SK-N-SH treated with all-trans-retinoic acid at 6 μM for 48 hours (cell line): ENCODE measurements around the gene ARHGEF1.

ENCODE experiments used
- ATAC-seq: fragments of 200-7000 bp; cut with Tn5 transposase; 3 replicates; pipeline ENCODE4 v1.9.1; 2020; ENCODE audit warnings: mild to moderate bottlenecking, moderate library complexity
- ARNTL ChIP-seq: fragments of 450-650 bp; formaldehyde crosslinking; IDR thresholded peaks from 2 replicates; pipeline ENCODE4 v1.5.0; 2020; ENCODE audit warnings: low read depth, mild to moderate bottlenecking, moderate library complexity, borderline replicate concordance
- CSDC2 ChIP-seq: fragments of 250-450 bp; sonication (Bioruptor Pico); IDR thresholded peaks from 2 replicates; pipeline ENCODE4 v1.5.0; 2020; ENCODE audit warnings: mild to moderate bottlenecking, moderate library complexity
- ESRRG ChIP-seq: fragments of 250-450 bp; sonication (Bioruptor Pico); IDR thresholded peaks from 2 replicates; pipeline ENCODE4 v1.6.1; 2021; ENCODE audit warnings: mild to moderate bottlenecking
- GLIS3 ChIP-seq: fragments of 250-450 bp; sonication (Bioruptor Pico); IDR thresholded peaks from 2 replicates; pipeline ENCODE4 v1.5.0; 2020; ENCODE audit warnings: mild to moderate bottlenecking, moderate library complexity
- ISL1 ChIP-seq: fragments of 250-450 bp; sonication (Bioruptor Pico); IDR thresholded peaks from 2 replicates; pipeline ENCODE4 v2.1.2; 2022; ENCODE audit warnings: mild to moderate bottlenecking, moderate library complexity
- OSR1 ChIP-seq: fragments of 250-450 bp; sonication (Bioruptor Pico); IDR thresholded peaks from 2 replicates; pipeline ENCODE4 v1.8.0; 2022; ENCODE audit warnings: moderate library complexity, mild to moderate bottlenecking, inconsistent platforms
- PPARA ChIP-seq: fragments of 250-450 bp; sonication (Bioruptor Pico); IDR thresholded peaks from 2 replicates; pipeline ENCODE4 v1.5.0; 2020; ENCODE audit warnings: mild to moderate bottlenecking, borderline replicate concordance
- RARB ChIP-seq: fragments of 250-450 bp; sonication (Bioruptor Pico); IDR thresholded peaks from 2 replicates; pipeline ENCODE4 v1.8.0; 2021; ENCODE audit warnings: mild to moderate bottlenecking, moderate library complexity
- SNAI2 ChIP-seq: fragments of 250-450 bp; sonication (Bioruptor Pico); IDR thresholded peaks from 2 replicates; pipeline ENCODE4 v1.5.0; 2020; ENCODE audit warnings: mild to moderate bottlenecking, moderate library complexity
- TCF4 ChIP-seq: fragments of 250-450 bp; sonication (Bioruptor Pico); IDR thresholded peaks from 2 replicates; pipeline ENCODE4 v1.8.0; 2021; ENCODE audit warnings: mild to moderate bottlenecking, moderate library complexity, borderline replicate concordance
- TOX ChIP-seq: fragments of 250-450 bp; sonication (Bioruptor Pico); IDR thresholded peaks from 2 replicates; pipeline ENCODE4 v1.8.0; 2021; ENCODE audit warnings: mild to moderate bottlenecking, moderate library complexity, borderline replicate concordance
- ZC3H10 ChIP-seq: fragments of 250-450 bp; sonication (Bioruptor Pico); IDR thresholded peaks from 2 replicates; pipeline ENCODE4 v1.5.1; 2021; ENCODE audit warnings: mild to moderate bottlenecking, moderate library complexity
- ZFP3 ChIP-seq: fragments of 250-450 bp; sonication (Bioruptor Pico); IDR thresholded peaks from 2 replicates; pipeline ENCODE4 v1.5.0; 2020; ENCODE audit warnings: mild to moderate bottlenecking, moderate library complexity
- ZFP30 ChIP-seq: fragments of 450-650 bp; formaldehyde crosslinking; IDR thresholded peaks from 2 replicates; pipeline ENCODE4 v1.5.0; 2022; ENCODE audit warnings: mild to moderate bottlenecking, moderate library complexity
- ZNF565 ChIP-seq: fragments of 450-650 bp; formaldehyde crosslinking; conservative IDR thresholded peaks from 2 replicates; pipeline ENCODE4 v1.5.0; 2020; ENCODE audit warnings: low read depth, mild to moderate bottlenecking, moderate library complexity
- ZNF70 ChIP-seq: fragments of 450-650 bp; formaldehyde crosslinking; IDR thresholded peaks from 2 replicates; pipeline ENCODE4 v1.5.0; 2020; ENCODE audit warnings: mild to moderate bottlenecking, moderate library complexity
- ZNF8 ChIP-seq: fragments of 450-650 bp; formaldehyde crosslinking; IDR thresholded peaks from 2 replicates; pipeline ENCODE4 v1.5.0; 2020; ENCODE audit warnings: mild to moderate bottlenecking, moderate library complexity
- TF ChIP-seq, protein P1 (sequence below): fragments of 250-450 bp; sonication (Bioruptor Pico); IDR thresholded peaks from 2 replicates; pipeline ENCODE4 v1.8.0; 2021; ENCODE audit warnings: low read depth, mild to moderate bottlenecking, moderate library complexity, borderline replicate concordance
- TF ChIP-seq, protein P2 (sequence below): fragments of 250-450 bp; sonication (Bioruptor Pico); IDR thresholded peaks from 2 replicates; pipeline ENCODE4 v1.5.0; 2020; ENCODE audit warnings: mild to moderate bottlenecking, moderate library complexity
- TF ChIP-seq, protein P3 (sequence below): fragments of 250-450 bp; sonication (Bioruptor Pico); IDR thresholded peaks from 2 replicates; pipeline ENCODE4 v1.5.1; 2021; ENCODE audit warnings: mild to moderate bottlenecking, moderate library complexity
- TF ChIP-seq, protein P4 (sequence below): fragments of 250-450 bp; sonication (Bioruptor Pico); IDR thresholded peaks from 2 replicates; pipeline ENCODE4 v1.5.1; 2020; ENCODE audit warnings: low read depth, mild to moderate bottlenecking, moderate library complexity

The ARHGEF1 gene

DNA sequence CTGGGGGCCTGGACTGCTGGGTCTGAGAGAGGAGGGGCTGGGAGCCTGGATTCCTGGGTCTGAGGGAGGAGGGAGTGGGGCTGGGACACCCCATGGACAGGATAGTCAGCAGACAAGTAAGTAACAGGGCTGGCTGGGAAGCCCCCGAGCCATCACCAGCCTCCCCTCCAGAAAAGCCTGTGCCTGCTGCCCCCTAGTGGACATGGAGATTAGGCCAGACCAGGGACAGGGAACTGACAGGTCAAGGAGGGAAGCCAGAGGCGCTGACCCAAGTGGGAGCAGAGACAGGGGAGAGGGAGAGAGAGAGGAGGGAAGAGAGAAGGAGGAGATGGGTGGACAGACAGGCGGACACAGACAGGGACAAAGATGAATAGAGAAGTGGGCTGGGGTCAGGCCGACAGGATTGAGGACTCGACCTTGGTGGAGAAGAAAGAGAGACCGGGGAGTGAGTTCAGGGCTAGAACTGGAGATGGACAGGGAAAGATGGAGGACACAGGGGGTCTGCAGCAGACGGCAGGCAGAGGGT lies 51.9 kb downstream of the ARHGEF1 start:
- peak; percentile 88 for ATAC-seq
- TF ChIP-seq ZFP30, result no peak
- no peak for TF ChIP-seq CSDC2
- no peak for TF ChIP-seq ISL1
- no peak for TF ChIP-seq ZFP3 (CRISPR knock-in tag)
- no peak for TF ChIP-seq ZNF565
- TF ChIP-seq TCF4 (CRISPR knock-in tag), result no peak
- TF ChIP-seq, protein P1, sequence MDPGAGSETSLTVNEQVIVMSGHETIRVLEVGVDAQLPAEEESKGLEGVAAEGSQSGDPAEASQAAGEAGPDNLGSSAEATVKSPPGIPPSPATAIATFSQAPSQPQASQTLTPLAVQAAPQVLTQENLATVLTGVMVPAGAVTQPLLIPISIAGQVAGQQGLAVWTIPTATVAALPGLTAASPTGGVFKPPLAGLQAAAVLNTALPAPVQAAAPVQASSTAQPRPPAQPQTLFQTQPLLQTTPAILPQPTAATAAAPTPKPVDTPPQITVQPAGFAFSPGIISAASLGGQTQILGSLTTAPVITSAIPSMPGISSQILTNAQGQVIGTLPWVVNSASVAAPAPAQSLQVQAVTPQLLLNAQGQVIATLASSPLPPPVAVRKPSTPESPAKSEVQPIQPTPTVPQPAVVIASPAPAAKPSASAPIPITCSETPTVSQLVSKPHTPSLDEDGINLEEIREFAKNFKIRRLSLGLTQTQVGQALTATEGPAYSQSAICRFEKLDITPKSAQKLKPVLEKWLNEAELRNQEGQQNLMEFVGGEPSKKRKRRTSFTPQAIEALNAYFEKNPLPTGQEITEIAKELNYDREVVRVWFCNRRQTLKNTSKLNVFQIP (CRISPR knock-in tag), result no peak
- no peak for TF ChIP-seq ZNF8
- TF ChIP-seq ARNTL (CRISPR knock-in tag), result no peak
- TF ChIP-seq, protein P2, sequence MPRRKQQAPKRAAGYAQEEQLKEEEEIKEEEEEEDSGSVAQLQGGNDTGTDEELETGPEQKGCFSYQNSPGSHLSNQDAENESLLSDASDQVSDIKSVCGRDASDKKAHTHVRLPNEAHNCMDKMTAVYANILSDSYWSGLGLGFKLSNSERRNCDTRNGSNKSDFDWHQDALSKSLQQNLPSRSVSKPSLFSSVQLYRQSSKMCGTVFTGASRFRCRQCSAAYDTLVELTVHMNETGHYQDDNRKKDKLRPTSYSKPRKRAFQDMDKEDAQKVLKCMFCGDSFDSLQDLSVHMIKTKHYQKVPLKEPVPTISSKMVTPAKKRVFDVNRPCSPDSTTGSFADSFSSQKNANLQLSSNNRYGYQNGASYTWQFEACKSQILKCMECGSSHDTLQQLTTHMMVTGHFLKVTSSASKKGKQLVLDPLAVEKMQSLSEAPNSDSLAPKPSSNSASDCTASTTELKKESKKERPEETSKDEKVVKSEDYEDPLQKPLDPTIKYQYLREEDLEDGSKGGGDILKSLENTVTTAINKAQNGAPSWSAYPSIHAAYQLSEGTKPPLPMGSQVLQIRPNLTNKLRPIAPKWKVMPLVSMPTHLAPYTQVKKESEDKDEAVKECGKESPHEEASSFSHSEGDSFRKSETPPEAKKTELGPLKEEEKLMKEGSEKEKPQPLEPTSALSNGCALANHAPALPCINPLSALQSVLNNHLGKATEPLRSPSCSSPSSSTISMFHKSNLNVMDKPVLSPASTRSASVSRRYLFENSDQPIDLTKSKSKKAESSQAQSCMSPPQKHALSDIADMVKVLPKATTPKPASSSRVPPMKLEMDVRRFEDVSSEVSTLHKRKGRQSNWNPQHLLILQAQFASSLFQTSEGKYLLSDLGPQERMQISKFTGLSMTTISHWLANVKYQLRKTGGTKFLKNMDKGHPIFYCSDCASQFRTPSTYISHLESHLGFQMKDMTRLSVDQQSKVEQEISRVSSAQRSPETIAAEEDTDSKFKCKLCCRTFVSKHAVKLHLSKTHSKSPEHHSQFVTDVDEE, result no peak

DNA sequence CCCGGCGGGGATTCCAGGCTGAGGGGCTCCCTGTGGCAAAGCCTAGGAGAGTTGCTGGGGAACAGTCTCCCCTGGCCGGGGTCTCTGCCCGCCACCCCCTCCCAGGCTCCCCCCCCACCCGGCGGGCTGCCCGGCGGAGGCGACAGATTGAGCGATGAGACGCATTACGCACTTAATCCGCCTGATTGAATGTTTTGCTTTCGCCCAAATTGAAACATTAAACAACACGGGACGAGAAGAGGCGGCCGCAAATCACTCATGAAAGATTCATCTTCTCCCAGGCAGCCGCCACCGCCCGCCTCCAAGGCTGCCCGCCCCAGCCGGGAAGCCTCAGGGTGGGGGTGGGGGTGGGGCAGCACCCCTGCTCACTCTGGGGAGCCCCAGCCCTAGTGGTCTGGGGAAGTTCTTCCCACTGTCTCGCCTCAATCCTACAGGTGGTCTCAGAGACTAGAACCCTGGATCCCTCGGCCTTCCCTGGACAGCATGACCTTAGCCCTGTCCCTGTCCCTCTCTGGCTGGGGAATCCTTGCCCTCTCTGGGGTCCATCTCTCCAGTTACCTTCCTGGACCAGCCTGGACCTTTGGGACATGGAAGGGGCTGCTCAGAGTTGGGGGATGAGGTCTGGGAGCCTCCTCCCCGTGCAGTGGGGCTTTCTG lies 52.9 kb downstream of the ARHGEF1 start:
- no peak for ATAC-seq
- TF ChIP-seq ZNF8, result no peak
- TF ChIP-seq, protein P3, sequence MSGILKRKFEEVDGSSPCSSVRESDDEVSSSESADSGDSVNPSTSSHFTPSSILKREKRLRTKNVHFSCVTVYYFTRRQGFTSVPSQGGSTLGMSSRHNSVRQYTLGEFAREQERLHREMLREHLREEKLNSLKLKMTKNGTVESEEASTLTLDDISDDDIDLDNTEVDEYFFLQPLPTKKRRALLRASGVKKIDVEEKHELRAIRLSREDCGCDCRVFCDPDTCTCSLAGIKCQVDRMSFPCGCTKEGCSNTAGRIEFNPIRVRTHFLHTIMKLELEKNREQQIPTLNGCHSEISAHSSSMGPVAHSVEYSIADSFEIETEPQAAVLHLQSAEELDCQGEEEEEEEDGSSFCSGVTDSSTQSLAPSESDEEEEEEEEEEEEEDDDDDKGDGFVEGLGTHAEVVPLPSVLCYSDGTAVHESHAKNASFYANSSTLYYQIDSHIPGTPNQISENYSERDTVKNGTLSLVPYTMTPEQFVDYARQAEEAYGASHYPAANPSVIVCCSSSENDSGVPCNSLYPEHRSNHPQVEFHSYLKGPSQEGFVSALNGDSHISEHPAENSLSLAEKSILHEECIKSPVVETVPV (CRISPR knock-in tag), result no peak
- TF ChIP-seq ARNTL (CRISPR knock-in tag), result no peak
- TF ChIP-seq SNAI2 (CRISPR knock-in tag), result no peak
- no peak for TF ChIP-seq ZNF565
- TF ChIP-seq ZNF70 (CRISPR knock-in tag), result no peak
- TF ChIP-seq TOX, result no peak
- no peak for TF ChIP-seq OSR1 (CRISPR knock-in tag)
- TF ChIP-seq RARB, result no peak
- TF ChIP-seq, protein P1 (CRISPR knock-in tag), result no peak
- TF ChIP-seq, protein P2, result no peak
- TF ChIP-seq ESRRG (CRISPR knock-in tag), result no peak
- TF ChIP-seq, protein P4, sequence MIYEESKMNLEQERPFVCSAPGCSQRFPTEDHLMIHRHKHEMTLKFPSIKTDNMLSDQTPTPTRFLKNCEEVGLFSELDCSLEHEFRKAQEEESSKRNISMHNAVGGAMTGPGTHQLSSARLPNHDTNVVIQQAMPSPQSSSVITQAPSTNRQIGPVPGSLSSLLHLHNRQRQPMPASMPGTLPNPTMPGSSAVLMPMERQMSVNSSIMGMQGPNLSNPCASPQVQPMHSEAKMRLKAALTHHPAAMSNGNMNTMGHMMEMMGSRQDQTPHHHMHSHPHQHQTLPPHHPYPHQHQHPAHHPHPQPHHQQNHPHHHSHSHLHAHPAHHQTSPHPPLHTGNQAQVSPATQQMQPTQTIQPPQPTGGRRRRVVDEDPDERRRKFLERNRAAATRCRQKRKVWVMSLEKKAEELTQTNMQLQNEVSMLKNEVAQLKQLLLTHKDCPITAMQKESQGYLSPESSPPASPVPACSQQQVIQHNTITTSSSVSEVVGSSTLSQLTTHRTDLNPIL (CRISPR knock-in tag), result no peak
- TF ChIP-seq GLIS3, result no peak
- no peak for TF ChIP-seq TCF4 (CRISPR knock-in tag)
- no peak for TF ChIP-seq PPARA (CRISPR knock-in tag)
- TF ChIP-seq ISL1, result no peak
- TF ChIP-seq ZC3H10 (CRISPR knock-in tag), result no peak
